HG03159 (cell line): ENCODE measurements around the gene ACSM2B.
"Not testable (repeated sequence)": the region's sequence is repeated elsewhere in the genome, so short reads cannot be mapped to it uniquely, and the experiment has no call there.

Experiments
- ATAC-seq: cut with Tn5 transposase; IDR thresholded peaks from one replicate; pipeline ENCODE4 v1.9.1; 2021; ENCODE audit warnings: mild to moderate bottlenecking, moderate library complexity; ENCODE audit not compliant: unreplicated experiment

Gene ACSM2B

DNA sequence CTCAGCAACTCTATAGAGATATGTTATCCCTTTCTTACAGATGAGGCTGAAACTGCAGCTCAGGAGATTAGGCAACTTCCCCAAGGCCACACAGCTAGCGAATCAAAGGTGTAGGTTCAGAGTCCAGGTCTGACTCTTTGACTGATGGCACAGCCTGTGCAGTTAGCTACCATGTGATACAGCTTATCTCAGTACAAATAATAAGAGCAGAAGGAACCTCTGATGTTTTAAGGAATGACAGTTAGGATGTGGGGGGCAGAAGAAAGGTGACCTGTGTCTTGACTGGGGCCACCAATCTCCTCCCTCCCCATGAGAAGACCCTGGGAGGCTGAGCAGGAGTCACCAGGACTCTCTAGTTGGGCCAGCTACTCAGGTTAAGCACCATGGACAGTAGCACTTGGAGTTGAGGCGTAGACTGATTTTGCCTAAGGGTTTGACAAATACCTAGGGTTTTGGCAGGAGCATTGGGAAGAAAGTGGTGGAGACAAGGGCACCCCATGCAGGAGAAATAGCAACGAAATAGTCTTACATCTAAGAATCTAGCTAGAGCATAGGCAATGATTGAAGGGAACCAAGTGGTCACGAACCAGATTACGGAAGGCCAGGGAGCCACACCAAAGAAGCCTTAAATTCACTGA, 22.8 kb upstream of the ACSM2B start:
- ATAC-seq, result no peak

DNA sequence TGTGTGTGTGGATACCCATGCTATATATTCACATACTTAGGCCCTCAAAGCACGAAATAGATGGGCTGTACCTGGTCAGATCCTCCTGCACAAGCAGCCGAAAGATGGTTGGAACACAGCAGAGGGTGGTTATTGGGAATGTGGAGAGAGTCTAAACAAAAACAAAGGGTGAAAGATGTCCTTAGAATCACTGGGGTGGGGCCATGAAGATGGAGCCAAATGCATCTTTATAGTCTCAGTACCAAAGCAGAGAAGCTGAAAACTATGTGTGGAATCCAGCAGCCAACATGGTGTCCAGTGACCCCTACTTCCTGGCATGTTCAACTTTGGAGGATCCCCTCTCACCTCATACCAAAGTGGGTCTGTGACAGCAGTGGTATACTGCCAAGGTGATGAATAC, 19.5 kb upstream of the ACSM2B start:
- not testable (repeated sequence) for ATAC-seq

DNA sequence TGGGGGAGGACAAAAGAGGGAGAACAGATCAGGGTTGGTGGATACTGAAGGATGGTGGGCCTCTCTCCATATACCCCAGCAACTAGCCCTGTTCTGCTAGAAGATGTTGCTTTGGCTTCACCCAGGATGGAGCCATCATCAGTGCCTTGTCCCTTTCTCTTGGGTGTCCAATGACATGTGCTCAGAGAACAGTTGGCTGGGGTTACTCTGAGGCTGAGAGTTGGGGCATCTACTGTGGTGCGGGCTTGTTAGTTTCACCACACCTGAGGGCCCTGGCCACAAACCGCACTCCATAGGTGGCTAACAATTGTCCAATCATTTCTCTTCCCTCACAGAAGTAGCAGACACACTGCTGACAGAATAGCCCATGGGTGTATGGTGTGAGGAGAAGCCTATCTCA, 18.9 kb upstream of the ACSM2B start:
- ATAC-seq, result not testable (repeated sequence)

DNA sequence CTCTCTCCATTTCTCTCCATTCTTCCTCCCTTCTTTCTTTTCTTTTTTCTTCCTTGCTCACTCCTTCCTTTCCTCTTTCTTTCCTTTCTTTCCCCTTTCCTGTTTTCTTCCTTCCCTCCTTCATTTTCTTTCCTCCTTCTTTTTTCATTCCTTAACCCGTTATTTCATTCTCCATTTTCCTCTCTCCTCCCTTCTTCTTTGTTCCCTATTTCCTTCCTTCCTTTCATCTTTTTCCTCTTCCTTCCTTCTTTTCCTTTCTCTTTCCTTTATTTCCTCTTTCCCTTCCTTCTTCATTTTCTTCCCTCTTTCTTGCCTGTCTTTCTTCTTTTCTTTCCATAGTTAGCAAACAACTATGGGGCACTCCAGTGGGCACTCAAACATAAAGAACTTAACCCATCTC, 16.6 kb upstream of the ACSM2B start:
- ATAC-seq, result not testable (repeated sequence)

DNA sequence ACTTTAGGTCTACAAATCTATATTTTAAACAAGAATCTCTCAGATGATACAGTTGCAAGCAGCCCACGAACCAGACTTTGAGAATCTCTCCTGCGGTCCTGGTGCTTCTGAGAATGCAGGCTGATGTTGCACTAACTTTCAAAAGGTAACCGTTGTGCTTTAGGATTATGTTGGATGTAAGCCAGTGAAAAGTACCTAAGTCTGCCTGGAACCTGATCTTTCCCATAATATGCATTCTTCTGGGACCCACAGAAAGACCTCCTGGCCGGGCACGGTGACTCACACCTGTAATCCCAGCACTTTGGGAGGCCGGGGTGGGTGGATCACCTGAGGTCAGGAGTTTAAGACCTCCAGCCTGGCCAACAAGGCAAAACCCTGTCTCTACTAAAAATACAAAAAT, 13.3 kb upstream of the ACSM2B start:
- not testable (repeated sequence) for ATAC-seq

DNA sequence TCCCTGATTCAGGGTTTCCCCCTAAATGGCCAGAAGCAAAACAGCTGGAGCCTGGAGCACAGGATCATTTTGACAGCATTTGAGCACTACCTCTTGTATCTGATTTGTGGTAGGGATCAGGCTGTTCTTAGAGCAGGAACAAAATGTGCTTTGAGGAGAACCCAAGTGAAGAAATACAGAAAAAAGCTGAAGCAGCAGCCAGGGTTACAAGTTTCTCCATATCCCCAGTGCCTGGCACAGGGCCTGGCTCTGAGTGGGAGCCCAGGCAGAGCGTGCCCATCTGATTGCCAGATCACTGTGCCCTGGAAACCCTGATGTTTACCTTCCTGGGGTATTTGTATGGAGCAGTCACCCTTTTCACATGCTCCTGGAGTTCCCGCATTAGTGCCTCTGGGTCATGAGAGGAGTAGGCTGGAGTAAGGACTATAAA, 11.5 kb upstream of the ACSM2B start:
- not testable (repeated sequence) for ATAC-seq

DNA sequence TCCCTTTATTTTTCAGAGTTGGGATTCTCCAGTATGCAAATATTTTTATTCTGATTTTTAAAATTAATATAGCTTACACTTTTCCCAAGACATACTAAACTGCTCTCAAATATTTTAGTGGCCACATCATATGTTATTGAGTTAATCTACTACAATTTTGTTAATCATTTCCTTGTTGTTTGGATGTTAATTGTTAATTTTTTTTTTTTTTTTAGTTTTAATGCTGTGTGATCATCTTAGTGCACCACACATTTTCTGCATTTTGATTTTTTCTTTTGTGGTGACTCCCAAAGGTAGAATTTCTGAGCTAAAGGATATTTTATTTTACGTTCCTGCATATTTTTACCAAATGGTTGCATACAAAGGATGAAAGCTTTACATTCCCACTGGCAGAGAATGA, 10.5 kb upstream of the ACSM2B start:
- not testable (repeated sequence) for ATAC-seq

DNA sequence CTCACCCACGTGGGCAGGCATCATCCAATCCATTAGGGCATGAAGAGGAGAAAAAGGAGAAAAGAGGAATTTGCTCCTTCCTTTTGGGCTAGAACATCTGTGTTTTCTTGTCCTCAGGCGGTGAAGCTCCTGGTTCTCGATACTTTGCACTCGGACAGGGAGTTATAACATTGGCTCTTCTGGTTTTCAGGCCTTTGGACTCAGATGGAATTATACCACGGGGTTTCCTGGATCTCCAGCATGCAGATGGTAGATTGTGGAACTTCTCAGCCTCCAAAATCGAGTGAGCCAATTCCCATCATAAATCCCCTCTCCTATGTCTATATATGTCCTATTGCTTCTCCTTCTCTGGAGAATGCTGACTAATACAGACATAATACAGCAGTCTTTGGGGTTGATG, 9.9 kb upstream of the ACSM2B start:
- not testable (repeated sequence) for ATAC-seq

DNA sequence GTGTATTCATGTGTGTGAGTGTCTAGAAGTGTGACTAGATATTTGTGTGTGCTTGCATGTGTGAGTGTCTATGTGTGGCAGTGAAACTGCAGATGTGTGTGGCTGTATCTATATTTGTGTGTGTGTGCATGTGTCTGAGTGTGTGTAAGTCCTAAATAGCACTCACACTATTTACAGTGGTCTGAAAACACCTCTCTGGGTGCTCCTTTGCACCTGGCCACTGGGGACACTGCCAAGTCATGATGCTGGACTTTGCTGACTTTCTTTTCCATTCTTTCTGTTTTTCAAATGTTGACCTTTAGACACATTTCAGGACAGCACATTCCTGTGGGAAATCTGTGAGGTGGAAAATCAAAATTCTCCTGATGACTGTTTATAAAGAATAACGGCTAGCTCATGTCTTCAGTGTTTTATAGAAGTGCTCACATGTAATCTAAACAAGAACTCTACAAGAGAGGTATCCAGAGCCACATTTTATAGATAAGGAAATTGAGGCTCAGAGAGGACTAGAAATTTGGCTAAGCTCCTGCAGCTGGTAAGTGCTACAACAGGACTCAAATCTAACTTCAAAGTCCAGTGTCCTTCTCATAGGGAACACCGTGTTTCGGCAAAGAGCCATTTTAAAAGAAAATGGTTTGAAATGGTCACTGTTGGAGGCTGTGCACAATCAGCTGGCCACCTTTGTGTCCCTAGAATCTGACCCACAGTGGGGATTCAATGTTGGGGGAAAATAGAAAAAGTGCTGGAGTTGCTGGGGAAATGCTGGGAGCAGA, 4.5 kb upstream of the ACSM2B start:
- ATAC-seq, result not testable (repeated sequence)

DNA sequence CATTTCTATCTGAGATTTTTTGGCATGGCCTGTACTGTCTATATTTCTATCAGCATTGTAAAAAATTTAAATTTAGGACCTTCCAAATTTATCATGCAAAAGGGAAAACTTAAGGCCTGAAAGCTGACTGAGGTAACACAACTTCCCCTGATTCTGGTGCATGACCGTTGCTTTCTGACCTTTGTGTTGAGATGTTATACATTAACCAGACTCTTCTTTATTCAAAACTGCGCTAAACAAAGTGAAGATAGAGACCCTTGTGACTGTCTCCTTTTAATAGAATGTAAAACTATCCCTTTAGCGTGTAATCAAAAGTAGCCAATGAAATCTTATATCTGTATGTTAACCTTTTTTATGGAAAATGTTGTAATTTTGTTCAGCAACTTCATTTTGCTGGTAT, 1.9 kb upstream of the ACSM2B start:
- not testable (repeated sequence) for ATAC-seq

DNA sequence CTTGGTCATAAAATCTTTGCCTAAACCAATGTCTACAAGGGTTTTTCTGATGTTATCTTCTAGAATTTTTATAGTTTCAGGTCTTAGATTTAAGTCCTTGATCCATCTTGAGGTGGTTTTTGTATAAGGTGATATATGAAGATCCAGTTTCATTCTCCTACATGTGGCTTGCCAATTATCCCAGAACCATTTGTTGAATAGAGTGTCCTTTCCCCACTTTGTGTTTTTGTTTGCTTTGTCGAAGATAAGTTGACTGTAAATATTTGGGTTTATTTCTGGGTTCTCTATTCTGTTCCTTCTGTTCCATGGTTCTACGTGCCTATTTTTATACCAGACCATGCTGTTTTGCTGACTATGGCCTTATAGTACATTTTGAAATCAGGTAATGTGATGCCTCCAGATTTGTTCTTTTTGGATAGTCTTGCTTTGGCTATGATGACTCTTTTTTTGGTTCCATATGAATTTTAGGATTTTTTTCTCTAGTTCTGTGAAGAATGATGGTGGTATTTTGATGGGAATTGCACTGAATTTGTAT, 7.0 kb downstream of the ACSM2B start:
- not testable (repeated sequence) for ATAC-seq

DNA sequence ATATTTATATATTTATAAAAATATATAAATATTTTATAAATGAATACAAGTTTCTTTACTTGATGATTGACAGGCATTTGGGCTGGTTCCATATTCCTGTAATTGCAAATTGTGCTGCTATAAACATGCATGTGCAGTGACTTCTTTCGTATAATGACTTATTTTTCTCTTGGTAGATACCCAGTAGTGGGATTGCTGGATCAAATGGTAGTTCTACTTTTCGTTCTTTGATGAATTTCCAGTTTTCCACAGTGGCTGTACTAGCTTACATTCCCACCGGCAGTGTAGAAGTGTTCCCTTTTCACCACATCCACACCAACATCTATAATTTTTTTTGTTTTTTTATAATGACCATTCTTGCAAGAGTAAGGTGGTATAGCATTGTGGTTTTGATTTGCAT, 7.8 kb downstream of the ACSM2B start:
- no peak for ATAC-seq

DNA sequence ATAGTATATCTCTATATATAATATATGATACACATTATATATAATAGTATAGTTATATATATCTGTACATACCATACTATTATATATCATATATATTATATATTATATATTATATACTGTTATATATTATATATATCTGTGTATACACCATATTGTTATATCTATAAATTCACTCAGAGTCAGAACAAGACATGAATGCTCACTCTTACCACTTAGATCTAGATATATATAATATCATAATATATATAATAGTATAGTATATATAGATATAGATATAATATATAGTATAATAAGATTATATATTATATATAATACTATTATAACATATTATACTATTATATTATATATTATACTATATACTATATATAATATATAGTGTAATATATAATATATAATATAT, 9.3 kb downstream of the ACSM2B start:
- ATAC-seq, result no peak

DNA sequence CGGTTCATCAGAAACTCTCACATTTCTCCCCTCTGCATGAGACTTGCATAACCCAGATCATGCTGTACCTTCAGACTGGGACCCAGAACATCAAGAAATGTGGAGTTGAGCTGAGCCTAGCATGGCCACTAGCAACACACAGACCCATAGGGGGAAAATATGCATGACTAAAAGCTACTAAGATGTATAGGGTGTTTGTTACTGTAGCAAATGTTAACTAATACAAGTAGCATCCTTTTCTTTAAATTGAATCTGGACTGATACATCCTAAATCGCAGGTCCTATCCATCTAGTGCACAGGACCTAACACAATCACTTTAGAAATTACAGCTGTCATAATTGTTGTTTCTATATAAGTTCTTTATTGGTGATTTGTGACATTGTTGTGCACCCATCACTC, 10.8 kb downstream of the ACSM2B start:
- not testable (repeated sequence) for ATAC-seq

DNA sequence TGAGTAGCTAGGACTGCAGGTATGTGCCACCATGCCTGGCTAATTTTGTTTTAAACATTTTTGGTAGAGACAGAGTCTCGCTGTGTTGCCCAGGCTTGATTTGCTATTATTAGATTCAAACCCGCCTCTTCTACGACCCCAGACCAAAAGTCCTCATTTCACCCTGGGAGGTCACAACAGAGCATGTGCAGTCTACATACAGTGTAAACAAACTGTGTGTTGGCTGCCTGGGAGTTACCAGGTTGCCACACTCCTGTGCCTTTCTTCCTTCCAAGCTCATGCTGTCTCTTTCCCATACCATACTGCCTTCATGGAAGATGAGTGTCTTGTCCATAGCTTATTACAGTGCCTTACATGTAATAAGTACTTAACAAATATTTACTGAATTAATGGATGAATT, 11.9 kb downstream of the ACSM2B start:
- not testable (repeated sequence) for ATAC-seq

DNA sequence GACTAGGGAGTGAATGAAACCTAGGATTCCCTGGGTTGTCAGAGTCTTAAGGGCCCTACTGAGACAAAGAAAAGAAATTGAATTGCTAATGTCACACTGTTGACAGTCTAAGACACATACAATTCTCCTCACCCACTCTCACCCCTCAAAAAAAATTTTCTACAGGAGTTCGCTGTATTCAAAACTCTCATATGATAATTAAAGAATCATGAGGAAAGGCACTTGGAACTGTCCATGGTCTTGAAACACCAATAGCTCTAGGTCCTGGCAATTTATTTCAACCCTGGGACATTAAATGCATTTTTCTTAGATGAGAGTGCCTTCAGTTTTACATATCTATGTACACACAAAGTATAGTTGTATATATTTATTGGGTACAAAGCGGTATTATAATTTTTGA, 20.5 kb downstream of the ACSM2B start:
- not testable (repeated sequence) for ATAC-seq

DNA sequence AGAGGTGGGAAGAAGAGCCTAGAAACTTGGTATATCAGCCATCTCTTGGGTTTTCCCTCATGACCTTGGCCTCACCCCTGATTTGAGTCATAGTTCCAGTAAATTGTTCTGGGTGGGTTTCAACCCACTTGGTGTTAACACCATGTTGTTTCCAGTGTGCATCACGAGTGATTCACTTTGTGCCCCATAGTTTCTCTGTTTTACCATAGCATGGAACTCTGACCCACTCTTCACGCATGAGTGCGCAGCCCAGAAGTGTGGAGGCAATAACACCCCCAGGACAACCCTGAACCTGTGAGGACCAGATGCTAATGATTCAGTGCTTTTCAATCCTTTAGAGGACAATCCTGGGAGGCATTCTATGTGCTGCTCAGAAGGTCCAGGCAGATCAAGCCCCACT, 21.5 kb downstream of the ACSM2B start:
- not testable (repeated sequence) for ATAC-seq

DNA sequence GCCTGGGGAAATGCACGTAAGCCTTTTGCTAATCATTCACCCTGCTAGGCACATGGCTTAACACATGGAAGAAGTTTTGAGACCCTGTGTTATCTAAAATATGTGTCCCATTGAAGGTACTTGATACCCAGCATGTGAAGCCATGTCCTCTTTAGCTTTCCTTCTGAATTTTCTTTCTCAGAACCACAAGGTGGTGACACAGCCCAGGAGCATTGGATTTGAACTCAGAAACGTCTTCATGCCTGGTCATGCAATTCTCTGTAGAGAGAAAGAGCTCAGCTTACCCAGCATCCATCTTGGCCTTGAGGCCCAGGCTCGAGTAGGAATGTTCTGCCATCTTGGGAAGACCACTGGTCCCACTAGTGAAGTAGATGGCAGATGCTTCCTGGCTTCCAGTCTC, 22.7 kb downstream of the ACSM2B start:
- ATAC-seq, result not testable (repeated sequence)

DNA sequence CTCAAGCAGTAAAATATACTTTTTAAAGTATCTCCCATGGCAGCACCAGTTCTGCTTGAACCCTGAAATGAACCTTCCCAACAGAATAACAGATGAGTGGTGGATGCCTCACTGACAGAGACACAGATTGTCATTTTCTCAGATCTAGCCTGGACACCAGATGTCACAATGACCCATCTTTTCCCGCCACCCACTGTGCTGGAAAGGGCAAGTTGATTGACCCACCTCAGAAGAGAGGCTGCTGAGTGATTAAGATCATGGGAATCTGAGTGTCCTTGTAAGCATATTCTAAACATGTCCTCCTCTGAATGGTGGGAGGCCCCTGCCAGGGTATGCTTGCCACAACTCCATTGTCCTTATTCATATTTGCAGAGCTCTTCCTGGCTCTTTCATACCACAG, 29.2 kb downstream of the ACSM2B start:
- ATAC-seq, result not testable (repeated sequence)

DNA sequence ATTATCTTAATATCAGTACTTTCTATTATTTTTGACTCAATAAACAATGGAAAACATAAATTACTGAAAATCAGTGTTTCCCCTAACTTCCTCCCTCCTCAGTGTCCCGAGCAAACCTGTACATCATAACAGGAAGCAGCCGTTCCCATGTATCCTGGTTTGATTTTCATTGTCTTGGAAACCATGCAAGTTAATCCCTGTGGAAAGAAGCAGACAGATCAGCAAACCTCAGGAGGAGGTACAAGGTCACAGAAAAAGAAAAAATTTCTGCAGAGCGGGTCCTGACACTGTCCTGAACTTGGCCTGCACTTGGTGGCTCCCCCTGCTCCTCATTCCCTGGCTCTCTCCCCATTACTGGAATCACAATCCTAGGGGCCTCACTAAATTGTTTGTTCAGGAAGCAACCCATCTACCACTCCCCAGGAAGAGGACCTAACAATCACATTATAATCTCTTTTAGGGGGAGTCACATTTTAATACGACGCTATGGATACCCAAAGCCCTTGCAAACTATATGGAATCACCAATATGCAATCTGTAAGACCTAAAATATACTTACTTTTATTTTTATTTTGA, 29.8 kb downstream of the ACSM2B start:
- ATAC-seq, result not testable (repeated sequence)

DNA sequence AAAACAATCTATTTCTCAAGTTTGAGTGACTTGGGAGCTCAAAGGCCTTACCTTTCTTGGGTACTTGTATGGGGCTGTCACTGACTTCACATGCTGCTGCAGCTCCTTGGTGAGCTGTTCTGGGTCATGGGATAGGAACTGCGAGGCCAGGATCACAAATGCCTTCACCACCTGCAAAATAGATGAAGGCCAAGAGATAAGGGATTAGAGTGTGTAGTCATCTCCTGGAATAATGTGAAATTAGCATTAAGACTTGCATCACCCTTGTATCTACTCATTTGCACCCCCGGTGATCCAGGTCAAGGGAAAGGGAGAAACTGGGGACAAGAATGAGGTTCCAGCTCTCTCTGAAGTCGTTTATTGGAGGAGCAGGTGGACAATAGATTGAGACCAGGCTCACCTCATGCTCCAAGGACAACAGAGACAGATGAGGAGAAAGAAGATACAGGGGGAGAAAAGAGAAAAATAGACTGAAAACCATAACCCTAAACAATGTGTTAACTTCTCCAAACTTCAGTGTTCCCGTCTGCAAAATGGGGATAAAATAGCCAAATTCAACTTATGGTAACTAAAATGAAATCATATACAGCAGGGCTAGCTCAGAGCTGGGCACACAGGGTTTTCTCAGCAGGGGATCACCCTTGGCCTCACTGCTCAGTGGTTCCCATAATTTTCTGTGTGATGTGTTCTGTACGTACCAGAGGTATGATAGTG, 35.4 kb downstream of the ACSM2B start:
- not testable (repeated sequence) for ATAC-seq
